ENCODE results near the gene FMN1.
"Not testable (repeated sequence)": the region's sequence is repeated elsewhere in the genome, so short reads cannot be mapped to it uniquely, and the experiment has no call there.

FMN1 gene

DNA sequence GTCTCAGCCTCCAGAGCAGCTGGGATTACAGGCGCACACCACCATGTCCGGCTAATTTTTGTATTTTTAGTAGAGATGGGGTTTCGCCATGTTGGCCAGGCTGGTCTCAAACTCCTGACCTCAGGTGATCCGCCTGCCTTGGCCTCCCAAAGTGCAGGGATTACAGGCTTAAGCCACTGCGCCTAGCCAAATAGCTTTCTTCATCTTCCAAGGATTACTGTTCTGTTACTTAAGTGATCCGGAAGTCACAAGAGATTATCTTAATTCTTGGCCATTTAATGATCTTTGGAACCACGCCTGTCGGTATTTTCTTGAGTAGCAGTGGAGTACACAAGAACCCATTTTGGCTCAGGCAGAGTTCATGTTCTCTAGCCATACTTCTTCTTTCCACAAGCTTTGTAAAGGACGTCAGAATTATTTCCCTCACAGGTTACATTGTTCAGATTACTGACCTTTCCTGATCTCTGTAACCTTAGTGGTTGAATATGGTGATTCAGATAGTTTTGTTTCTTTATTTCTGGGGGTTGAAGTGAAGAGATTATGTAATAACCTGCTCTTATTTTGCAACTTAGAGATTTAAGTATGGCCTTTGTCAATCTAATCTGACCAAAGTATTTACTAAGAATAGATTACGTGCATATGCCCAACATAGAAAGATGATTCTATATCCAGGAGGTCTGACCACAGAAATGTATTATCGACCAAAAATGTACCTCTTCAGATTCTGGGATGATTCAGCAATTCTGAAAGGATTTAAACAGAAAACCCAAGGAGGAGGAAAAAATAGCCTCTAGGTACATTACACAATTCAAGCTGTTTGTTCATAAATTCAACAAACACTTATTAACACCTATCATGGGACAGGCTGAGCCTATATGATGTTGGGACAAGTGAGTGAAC lies 344.5 kb downstream of the FMN1 start:
- no peak for DNase-seq

- DNase-seq = not testable (repeated sequence)
These were observed 347.8 kb downstream of the FMN1 start for GRCh38 chr15:32846671-32847070.

GRCh38 chr15:32844118-32844711 lies 350.3 kb downstream of the FMN1 start:
- DNase-seq = no peak

GRCh38 chr15:32843219-32843815 lies 351.2 kb downstream of the FMN1 start:
- DNase-seq = no peak

GRCh38 chr15:32842081-32842480 lies 352.4 kb downstream of the FMN1 start:
- DNase-seq = no peak

DNA sequence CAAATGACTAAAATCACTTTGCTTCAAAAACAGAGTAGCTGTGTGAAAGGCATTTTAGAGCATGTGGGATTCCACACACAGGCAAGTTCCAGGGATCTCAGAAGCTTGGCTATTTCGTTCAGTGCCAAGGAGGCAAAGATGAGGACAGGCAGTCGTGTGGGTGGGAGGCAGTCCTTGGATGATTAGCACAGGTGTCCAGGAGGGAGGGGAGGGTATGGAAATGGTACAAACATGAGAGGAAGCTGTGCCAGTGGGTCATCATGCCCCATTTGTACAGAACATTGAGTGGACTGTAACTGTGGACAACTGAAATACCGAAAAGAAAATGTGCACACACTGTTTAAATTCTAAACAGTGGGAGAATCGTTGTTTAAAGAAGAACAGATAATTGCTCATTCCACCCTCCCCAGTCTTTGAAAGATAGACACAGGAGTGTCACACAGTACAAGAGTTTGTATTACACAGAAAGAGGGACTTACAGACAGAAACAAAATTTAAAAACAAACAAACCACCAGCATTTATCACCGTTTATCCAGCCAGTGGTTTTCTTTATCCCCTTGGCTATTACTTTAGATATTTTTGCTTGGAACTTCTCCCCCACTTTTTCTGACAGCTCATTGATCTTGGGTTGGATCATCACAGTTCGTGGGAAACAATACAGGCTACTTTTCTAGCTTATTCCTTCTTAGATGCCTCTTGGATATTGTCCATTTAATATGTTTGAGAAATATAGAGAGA lies 353.8 kb downstream of the FMN1 start:
- DNase-seq = no peak

DNA sequence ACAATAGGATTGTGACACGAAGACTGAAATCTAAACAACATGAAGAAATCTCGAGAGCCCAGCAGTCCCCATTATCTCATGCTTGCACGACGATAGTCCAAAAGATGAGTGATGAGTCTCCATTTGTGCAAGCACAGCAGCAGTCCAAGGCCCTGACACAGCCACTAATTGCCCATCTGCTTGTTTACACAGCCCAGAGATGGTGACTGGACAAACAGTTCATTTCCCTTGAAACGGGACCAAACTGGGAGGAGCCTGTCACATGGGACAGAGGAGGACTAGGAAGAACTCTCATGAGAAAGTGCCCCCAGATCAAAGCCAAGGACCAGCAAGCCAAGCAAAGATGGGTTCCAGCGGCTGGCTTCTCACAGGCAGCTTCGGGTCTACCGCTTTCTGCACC lies 355.7 kb downstream of the FMN1 start:
- peak; percentile 30 for DNase-seq

DNA sequence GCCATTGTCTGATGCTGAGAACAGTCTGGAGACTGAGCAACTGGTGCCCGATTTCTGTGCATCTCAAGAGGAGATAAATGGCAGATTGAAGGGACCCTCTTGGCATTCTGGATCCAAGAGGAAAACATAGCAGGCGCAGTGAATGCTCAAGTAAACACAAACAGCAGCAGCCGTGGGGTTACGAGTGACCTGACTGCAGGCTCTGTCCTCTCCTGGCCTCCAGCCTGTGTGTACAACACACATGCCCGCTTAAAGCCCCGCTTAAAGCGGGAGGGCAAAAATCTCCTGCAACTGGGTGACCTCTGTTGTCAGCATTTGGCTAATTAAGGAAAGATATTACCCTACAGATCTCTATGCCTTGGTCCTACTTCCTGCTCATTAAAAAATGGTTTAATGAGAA lies 356.2 kb downstream of the FMN1 start:
- DNase-seq = no peak

DNA sequence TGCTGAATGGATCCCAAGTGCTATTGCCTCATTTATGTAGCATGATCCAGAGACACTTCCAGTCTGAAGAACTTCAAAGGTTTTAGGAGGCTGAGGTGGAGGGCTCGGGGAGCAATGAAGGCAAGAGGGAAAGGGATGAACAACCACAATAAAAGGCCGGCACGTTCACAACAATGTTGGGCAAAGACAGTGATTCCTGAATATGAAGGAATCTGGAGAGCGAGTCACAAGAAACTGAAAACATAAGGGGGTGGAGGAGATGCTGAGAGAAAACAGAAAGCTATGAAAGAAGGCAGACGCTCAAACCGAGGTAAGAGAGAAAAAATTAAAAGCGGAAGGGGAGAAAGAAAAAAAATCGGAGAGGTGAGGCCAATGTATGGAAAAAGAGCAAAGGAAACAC lies 356.6 kb downstream of the FMN1 start:
- no peak for DNase-seq

- DNase-seq = no peak
These were observed 360.4 kb downstream of the FMN1 start for GRCh38 chr15:32834156-32834555.

DNA sequence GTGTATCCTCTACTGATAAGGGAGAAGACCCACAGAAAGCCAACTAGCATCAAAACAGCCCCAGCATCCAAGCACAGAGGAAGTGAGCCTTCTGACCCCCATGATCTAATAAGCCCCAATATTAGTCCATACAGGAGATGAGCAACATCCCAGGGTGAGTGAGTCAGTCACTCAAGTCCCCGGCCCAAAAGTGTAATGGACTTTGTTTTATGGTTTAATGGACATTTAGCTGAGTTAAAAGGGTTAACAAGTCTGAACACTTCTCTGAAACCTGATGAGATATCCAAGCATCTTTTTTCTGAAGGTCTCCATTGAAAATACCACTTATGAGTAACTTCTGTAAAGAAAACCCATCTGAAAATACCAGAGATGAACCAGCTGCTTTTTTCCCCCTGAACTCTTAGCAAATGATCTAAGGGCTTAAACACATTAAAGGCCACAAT lies 361.1 kb downstream of the FMN1 start:
- DNase-seq = no peak

GRCh38 chr15:32831485-32831884 lies 363.0 kb downstream of the FMN1 start:
- DNase-seq = no peak

- DNase-seq = no peak
These were observed 364.3 kb downstream of the FMN1 start for GRCh38 chr15:32830241-32830640.

- no peak for DNase-seq
These were observed 365.1 kb downstream of the FMN1 start for GRCh38 chr15:32829436-32829835.

GRCh38 chr15:32828507-32829186 lies 365.9 kb downstream of the FMN1 start:
- DNase-seq = no peak

DNA sequence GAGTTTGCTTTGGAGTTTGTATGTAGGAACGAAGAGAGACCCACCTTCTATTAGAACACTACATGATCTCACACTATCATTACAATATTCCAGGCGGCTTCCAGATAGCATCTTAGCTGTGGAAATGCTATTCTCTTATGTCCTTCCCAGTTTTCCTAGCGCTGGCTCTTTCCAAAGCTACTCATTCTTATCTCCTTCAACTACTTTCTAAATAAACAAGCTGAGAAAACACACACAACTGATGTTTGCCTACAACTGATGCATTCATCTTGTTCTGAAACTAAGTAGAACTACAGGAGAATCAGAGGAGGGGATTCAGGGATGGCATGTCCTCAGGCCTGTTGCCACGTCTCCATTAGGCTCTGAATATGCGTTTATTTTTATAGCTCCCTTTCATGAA lies 367.8 kb downstream of the FMN1 start:
- no peak for DNase-seq

DNA sequence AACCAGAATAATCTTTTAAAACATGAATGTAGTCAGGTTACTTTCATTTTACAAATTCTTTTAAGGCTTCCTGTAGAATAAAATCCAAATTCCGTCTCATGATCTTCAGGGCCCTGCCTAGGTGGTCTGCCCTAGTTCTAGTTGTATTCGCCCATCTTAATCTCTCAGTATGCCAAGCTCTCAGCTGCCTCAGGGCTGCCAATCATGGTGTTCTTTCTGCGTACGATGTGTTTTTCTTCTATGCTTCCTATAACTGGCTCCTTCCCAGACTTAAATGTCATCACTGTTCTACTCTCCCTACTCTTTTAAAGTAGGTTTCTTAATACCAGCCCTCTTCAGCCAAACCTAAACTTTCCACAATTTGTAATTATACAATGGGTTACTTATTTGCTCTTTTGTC lies 369.3 kb downstream of the FMN1 start:
- DNase-seq = no peak

- DNase-seq = no peak
These were observed 369.7 kb downstream of the FMN1 start for GRCh38 chr15:32824777-32825176.

- DNase-seq = no peak
These were observed 370.8 kb downstream of the FMN1 start for GRCh38 chr15:32823750-32824149.

- no peak for DNase-seq
These were observed 371.8 kb downstream of the FMN1 start for GRCh38 chr15:32822739-32823138.

GRCh38 chr15:32819448-32819847 lies 375.1 kb downstream of the FMN1 start:
- DNase-seq = no peak

DNA sequence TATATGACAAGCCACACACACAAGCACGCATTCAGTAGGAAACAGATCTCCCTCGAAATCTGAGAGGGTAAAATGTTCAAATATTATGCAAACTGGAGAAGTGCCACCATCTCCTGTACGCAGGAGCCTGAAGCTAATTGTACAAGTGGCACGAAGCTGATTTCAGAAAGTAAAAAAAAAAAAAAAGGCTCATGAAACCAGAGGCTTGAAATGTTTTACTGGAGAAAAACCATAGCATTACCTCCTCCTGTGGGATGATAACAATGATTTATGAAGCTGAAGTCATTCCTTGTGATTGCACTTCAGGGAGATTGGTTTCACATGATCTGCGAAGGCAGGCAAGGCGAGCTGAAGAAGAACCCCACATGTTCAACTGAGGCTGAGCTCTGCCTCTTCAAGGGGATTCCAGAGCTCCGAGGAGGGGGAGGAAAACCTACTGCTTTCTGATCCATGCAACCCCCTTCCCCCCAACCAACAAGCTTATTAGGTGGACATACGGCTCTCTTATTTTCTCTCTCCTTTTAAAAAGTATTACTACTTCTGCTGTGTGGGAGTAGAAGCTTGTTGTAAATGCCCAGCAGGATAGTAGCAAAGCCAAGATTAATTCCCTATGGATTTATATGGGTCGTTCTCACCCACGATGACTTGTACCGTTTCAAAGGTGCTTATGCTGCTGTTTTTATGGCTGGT lies 375.6 kb downstream of the FMN1 start:
- no peak for DNase-seq

Measured in NCI-H2029 treated with DMSO at 0.1 percent for 48 hours (cell line).